ENCODE results near the gene TGIF2LY. TPM values are rescaled to one million over a fixed set of nuclear protein-coding genes. Genes with fewer than 3 reads are reported as not detected.
"Not testable (repeated sequence)": the region's sequence is repeated elsewhere in the genome, so short reads cannot be mapped to it uniquely, and the experiment has no call there.

The TGIF2LY gene
- total RNA-seq (2014; rRNA removed) (not detected in 2 replicates), Bru-seq, nascent RNA (not detected), BruChase-seq, experiment 1, labeled RNA remaining after a 6-hour chase (not detected), BruChase-seq, experiment 2, labeled RNA remaining after a 2-hour chase (not detected)
- long read RNA-seq: 0 reads

GRCh38 chrY:3578767-3579166, at the start of gene TGIF2LY:
TGIF2LY (plus strand) TSS chrY:3579067; CDS start chrY:3579245, 178 bp downstream.
- H3K4me3 ChIP-seq (ENCODE audit: low read length); H3K9me3 ChIP-seq (ENCODE audit: low read length); H2AFZ ChIP-seq (ENCODE audit: low read length); BruUV-seq (replicated peaks); H3K27me3 ChIP-seq (ENCODE audit: low read length); CTCF ChIA-PET; H3K27ac ChIP-seq (ENCODE audit: low read length); H3K4me2 ChIP-seq (ENCODE audit: low read length); H3K79me2 ChIP-seq (ENCODE audit: low read length); H3F3A ChIP-seq (ENCODE audit: low read length, unreplicated experiment); H4K20me1 ChIP-seq (ENCODE audit: low read length); H3K9ac ChIP-seq (ENCODE audit: low read length); POLR2A ChIA-PET (ENCODE audit: unreplicated experiment); DNase-seq; H3K9me2 ChIP-seq (replicated peaks; ENCODE audit: low read length); H3K36me3 ChIP-seq (ENCODE audit: low read depth, low read length); intact Hi-C loops (cut with micrococcal nuclease); ATAC-seq; H3K4me1 ChIP-seq (ENCODE audit: insufficient read depth, low read length): not testable (repeated sequence)

All from PC-3 (cell line).